SK-MEL-5 (cell line): ENCODE results near the gene EEIG2. TPM values are rescaled to one million over a fixed set of nuclear protein-coding genes. Genes with fewer than 3 reads are reported as not detected.

Experiments
- DNase-seq: peaks from one replicate; pipeline ENCODE4 v3.0.0-alpha.2; 2016; ENCODE audit warnings: low read depth, low spot score
- in situ Hi-C: cut with HindIII; loops from 2 replicates; pipeline ENCODE4 v1.10.0; 2016; ENCODE audit warnings: low sequenced_read_pairs, high pct_unique_total_duplicates, low pct_unique_long_range_greater_than_20kb
- total RNA-seq: library from RNA; depleted of rRNA; stranded (reverse); fragments of >200 nt; shearing (Covaris generic); gene quantifications from 2 replicates; pipeline ENCODE4 v1.2.3, GENCODE V29; 2014; rRNA removed

EEIG2 gene
- total RNA-seq, 1 experiment from 2014 or later = 36.0 TPM

GRCh38 chr1:108601708-108602410 is 42.0 kb downstream of the EEIG2 start:
- DNase-seq = no peak
- in situ Hi-C loops = no loop called here

GRCh38 chr1:108605633-108606032 is 45.7 kb downstream of the EEIG2 start:
- DNase-seq = no peak
- in situ Hi-C loops = no loop called here

- DNase-seq = no peak
- in situ Hi-C loops = no loop called here
These were observed 46.6 kb downstream of the EEIG2 start for GRCh38 chr1:108606478-108606877.

- no peak for DNase-seq
- in situ Hi-C loops = no loop called here
These were observed 49.7 kb downstream of the EEIG2 start for GRCh38 chr1:108609483-108610049.

Other genes starting within 250 kb of the EEIG2 start
- not detected in 2 replicates for gene NBPF6, start 109.8 kb upstream of the EEIG2 start, total RNA-seq
- gene HENMT1, start 101.0 kb downstream of the EEIG2 start, total RNA-seq = not detected in 2 replicates
- gene PRPF38B, start 132.2 kb downstream of the EEIG2 start, total RNA-seq = 12.9 and 15.6 TPM in 2 replicates
- not detected in 2 replicates for gene FNDC7, start 152.8 kb downstream of the EEIG2 start, total RNA-seq
- 40.2 and 44.7 TPM in 2 replicates for gene STXBP3, start 186.6 kb downstream of the EEIG2 start, total RNA-seq